Mesothelial cell of epicardium (in vitro differentiated cells): ENCODE measurements around the gene CNTNAP5. TPM values are rescaled to one million over a fixed set of nuclear protein-coding genes. Genes with fewer than 3 reads are reported as not detected.

Source experiments
- DNase-seq, 2 experiments: peaks; one replicate each; pipeline ENCODE4 v3.0.0; 2021; ENCODE audit warnings: low spot score in 2 of 2; ENCODE audit not compliant: unreplicated experiment in 2 of 2
- H3K27ac Mint-ChIP-seq: 2 replicates; pipeline ENCODE4 v1.8.0; 2021; ENCODE audit warnings: mixed read lengths
- H3K27me3 Mint-ChIP-seq: 2 replicates; pipeline ENCODE4 v1.8.0; 2021; ENCODE audit warnings: low read depth, mixed read lengths
- H3K36me3 Mint-ChIP-seq: 2 replicates; pipeline ENCODE4 v1.8.0; 2021; ENCODE audit warnings: mixed read lengths
- H3K4me1 Mint-ChIP-seq: 2 replicates; pipeline ENCODE4 v1.8.0; 2021; ENCODE audit warnings: mixed read lengths
- H3K4me3 Mint-ChIP-seq: 2 replicates; pipeline ENCODE4 v1.8.0; 2021; ENCODE audit warnings: mild to moderate bottlenecking, moderate library complexity, mixed read lengths
- H3K9me3 Mint-ChIP-seq: 2 replicates; pipeline ENCODE4 v1.8.0; 2021; ENCODE audit warnings: mixed read lengths
- CTCF ChIP-seq: fragments of 200-600 bp; sonication (generic); IDR thresholded peaks from one replicate; pipeline ENCODE4 v1.5.0; 2021; ENCODE audit warnings: antibody characterized with exemption; ENCODE audit not compliant: unreplicated experiment
- total RNA-seq: library from RNA; stranded (reverse); gene quantifications from 3 replicates; pipeline ENCODE4 v1.2.1, GENCODE V29; 2021

CNTNAP5 gene
- total RNA-seq, 1 donor from 2014 or later, result 0.22 TPM

- no peak for DNase-seq
- H3K4me1 Mint-ChIP-seq, result no peaks in the 10 kb centered on the region
- peaks cover 4% of the 10 kb centered on the region for H3K9me3 Mint-ChIP-seq
- H3K27me3 Mint-ChIP-seq, result peaks cover 5% of the 10 kb centered on the region
- no peak overlapping the region for H3K4me3 Mint-ChIP-seq
- no peak for TF ChIP-seq CTCF
- no peak overlapping the region for H3K27ac Mint-ChIP-seq
- no peaks in the 10 kb centered on the region for H3K36me3 Mint-ChIP-seq
These were observed 40.5 kb downstream of the CNTNAP5 start for GRCh38 chr2:124065636-124066035.

- no peak overlapping the region for H3K27ac Mint-ChIP-seq
- no peak for DNase-seq
- no peaks in the 10 kb centered on the region for H3K4me1 Mint-ChIP-seq
- peaks cover 4% of the 10 kb centered on the region for H3K9me3 Mint-ChIP-seq
- H3K4me3 Mint-ChIP-seq, result no peak overlapping the region
- H3K36me3 Mint-ChIP-seq, result no peaks in the 10 kb centered on the region
- peaks cover 5% of the 10 kb centered on the region for H3K27me3 Mint-ChIP-seq
- no peak for TF ChIP-seq CTCF
These were observed 41.7 kb downstream of the CNTNAP5 start for GRCh38 chr2:124066776-124067175.

DNA sequence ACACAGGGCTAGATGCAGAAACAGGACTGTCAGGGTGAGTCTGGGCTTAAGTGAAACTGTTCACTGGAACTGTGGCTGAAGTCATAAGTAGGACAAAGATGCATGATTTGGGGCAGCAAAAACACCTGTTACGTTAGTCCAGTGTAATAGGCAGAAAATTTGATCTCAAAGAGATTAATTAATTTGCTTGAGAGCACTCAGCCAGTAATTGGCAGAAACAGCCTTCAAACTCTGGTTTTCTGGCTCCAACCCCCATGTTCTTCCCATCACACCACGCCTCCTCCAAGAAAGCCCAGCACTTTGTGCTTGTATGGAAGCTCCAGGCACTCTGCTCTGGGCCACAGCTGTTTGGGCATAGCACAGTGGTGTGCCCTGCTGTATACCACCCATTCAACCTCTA is 54.0 kb downstream of the CNTNAP5 start:
- Mint-ChIP-seq H3K27me3 (peaks cover 21% of the 10 kb centered on the region), H3K4me1 (no peaks in the 10 kb centered on the region), H3K27ac (no peak overlapping the region), H3K9me3 (peaks cover 7% of the 10 kb centered on the region), H3K4me3 (no peak overlapping the region), H3K36me3 (no peaks in the 10 kb centered on the region)
- TF ChIP-seq CTCF, result no peak
- no peak for DNase-seq

DNA sequence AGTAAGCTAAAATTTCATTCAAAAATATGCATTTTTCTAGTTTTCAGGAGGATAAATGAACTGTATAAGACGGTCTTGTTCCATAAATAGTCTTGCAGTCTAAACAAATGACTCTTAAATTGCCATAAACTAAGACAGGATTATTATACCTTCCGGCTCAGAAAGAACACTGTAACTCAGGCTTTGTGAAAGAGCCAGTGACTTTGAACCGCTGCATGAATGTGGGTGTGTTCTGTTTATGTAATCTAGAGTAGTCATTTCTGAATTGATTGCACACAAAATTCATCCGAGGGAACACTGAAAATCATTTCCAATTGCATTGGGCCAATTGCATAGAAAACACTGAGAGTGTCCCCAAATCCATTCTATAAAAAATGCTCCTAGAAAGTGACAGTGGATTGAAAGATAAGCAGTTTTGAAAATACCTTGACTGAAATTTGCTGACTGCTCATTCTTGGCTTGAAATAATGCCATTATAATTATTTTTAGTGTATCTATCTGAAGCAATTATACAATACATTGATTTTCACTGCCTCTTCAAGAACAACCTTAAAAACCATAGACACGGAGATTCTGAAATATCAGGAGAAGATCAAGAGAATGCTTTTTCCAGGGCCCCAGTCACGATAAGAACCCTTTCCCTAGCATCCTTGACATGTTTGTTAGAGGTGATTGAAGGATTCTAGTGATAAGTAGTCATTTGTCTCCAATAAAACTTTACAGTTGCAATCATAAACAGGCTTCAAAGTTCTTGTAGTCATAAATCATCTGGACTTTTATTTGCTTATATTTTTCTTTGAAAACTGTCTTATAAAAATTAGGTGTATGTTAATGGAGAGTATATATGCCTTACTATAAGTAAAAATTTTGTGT is 55.4 kb downstream of the CNTNAP5 start:
- H3K4me3 Mint-ChIP-seq, result no peak overlapping the region
- H3K9me3 Mint-ChIP-seq, result peaks cover 11% of the 10 kb centered on the region
- no peak overlapping the region for H3K27ac Mint-ChIP-seq
- H3K4me1 Mint-ChIP-seq, result no peaks in the 10 kb centered on the region
- peaks cover 17% of the 10 kb centered on the region for H3K27me3 Mint-ChIP-seq
- no peaks in the 10 kb centered on the region for H3K36me3 Mint-ChIP-seq
- DNase-seq, result no peak
- no peak for TF ChIP-seq CTCF

GRCh38 chr2:124081154-124081716 is 56.1 kb downstream of the CNTNAP5 start:
- H3K9me3 Mint-ChIP-seq, result peaks cover 16% of the 10 kb centered on the region
- H3K27ac Mint-ChIP-seq, result no peak overlapping the region
- no peak for TF ChIP-seq CTCF

More at GRCh38 chr2:124081154-124081716, 56.1 kb downstream of the CNTNAP5 start:
- Mint-ChIP-seq H3K4me3 (no peak overlapping the region), H3K36me3 (no peaks in the 10 kb centered on the region), H3K27me3 (peaks cover 17% of the 10 kb centered on the region), H3K4me1 (no peaks in the 10 kb centered on the region)
- DNase-seq, result no peak
